Activated gamma-delta T cell (primary cell): ENCODE measurements around the gene AKAP13.

Experiments
- DNase-seq: peaks from one replicate; lab custom pipeline; 2025; lab: John Stamatoyannopoulos, UW

The AKAP13 gene

GRCh38 chr15:85622221-85622831 lies 241.9 kb downstream of the AKAP13 start:
- DNase-seq: no peak

GRCh38 chr15:85623315-85624049 lies 243.1 kb downstream of the AKAP13 start:
- DNase-seq: no peak

GRCh38 chr15:85624291-85624801 lies 243.9 kb downstream of the AKAP13 start:
- no peak for DNase-seq

- DNase-seq: no peak
These were observed 244.9 kb downstream of the AKAP13 start for GRCh38 chr15:85625166-85625830.

- no peak for DNase-seq
These were observed 245.5 kb downstream of the AKAP13 start for GRCh38 chr15:85625856-85626255.

- no peak for DNase-seq
These were observed 247.0 kb downstream of the AKAP13 start for GRCh38 chr15:85627213-85627935.

- DNase-seq: no peak
These were observed 249.9 kb downstream of the AKAP13 start for GRCh38 chr15:85630311-85630710.

GRCh38 chr15:85631018-85631417 lies 250.6 kb downstream of the AKAP13 start:
- no peak for DNase-seq

GRCh38 chr15:85632014-85632413 lies 251.6 kb downstream of the AKAP13 start:
- DNase-seq: no peak

GRCh38 chr15:85633859-85634258 lies 253.5 kb downstream of the AKAP13 start:
- no peak for DNase-seq

- no peak for DNase-seq
These were observed 255.9 kb downstream of the AKAP13 start for GRCh38 chr15:85636351-85636750.

- no peak for DNase-seq
These were observed 259.5 kb downstream of the AKAP13 start for GRCh38 chr15:85639752-85640381.

- no peak for DNase-seq
These were observed 261.8 kb downstream of the AKAP13 start for GRCh38 chr15:85642065-85642692.

GRCh38 chr15:85642693-85643066 lies 262.3 kb downstream of the AKAP13 start:
- DNase-seq: no peak

GRCh38 chr15:85646538-85647091 lies 266.2 kb downstream of the AKAP13 start:
- no peak for DNase-seq

GRCh38 chr15:85649372-85649771 lies 269.0 kb downstream of the AKAP13 start:
- DNase-seq: no peak

GRCh38 chr15:85651548-85651947 lies 271.1 kb downstream of the AKAP13 start:
- DNase-seq: no peak

GRCh38 chr15:85652457-85652856 lies 272.1 kb downstream of the AKAP13 start:
- DNase-seq: no peak

GRCh38 chr15:85657132-85657531 lies 276.7 kb downstream of the AKAP13 start:
- no peak for DNase-seq

GRCh38 chr15:85658816-85659215 lies 278.4 kb downstream of the AKAP13 start:
- DNase-seq: no peak

- no peak for DNase-seq
These were observed 281.5 kb downstream of the AKAP13 start for GRCh38 chr15:85661859-85662258.
